IMR-90 (cell line): ENCODE results near the gene IFT20.

Source experiments
- CEBPB ChIP-seq: IDR thresholded peaks from 2 replicates; pipeline ENCODE4 v1.6.1; 2012; ENCODE audit warnings: low read depth, low read length, improper control_type of control experiment
- CHD1 ChIP-seq: IDR thresholded peaks from 2 replicates; pipeline ENCODE4 v1.6.1; 2012; ENCODE audit warnings: low read depth, low read length, improper control_type of control experiment
- FOS ChIP-seq: fragments of 150-350 bp; IDR thresholded peaks from 2 replicates; pipeline ENCODE4 v1.6.1; 2016; ENCODE audit warnings: low read depth, low read length
- MAFK ChIP-seq: IDR thresholded peaks from 2 replicates; pipeline ENCODE4 v1.6.1; 2012; ENCODE audit warnings: low read depth, low read length, improper control_type of control experiment
- MXI1 ChIP-seq: IDR thresholded peaks from 2 replicates; pipeline ENCODE4 v1.6.1; 2012; ENCODE audit warnings: low read depth, mild to moderate bottlenecking, low read length, moderate library complexity, borderline replicate concordance
- NFE2L2 ChIP-seq: fragments of 150-350 bp; IDR thresholded peaks from 2 replicates; pipeline ENCODE4 v1.6.1; 2016; ENCODE audit warnings: low read depth, mild to moderate bottlenecking, low read length
- POLR2A ChIP-seq: IDR thresholded peaks from 2 replicates; pipeline ENCODE4 v1.6.1; 2012; ENCODE audit warnings: mild to moderate bottlenecking, low read depth, low read length
- RAD21 ChIP-seq: IDR thresholded peaks from 2 replicates; pipeline ENCODE4 v1.6.1; 2012; ENCODE audit warnings: low read length, improper control_type of control experiment
- TF ChIP-seq, protein P1 (sequence below): conservative IDR thresholded peaks from 2 replicates; pipeline ENCODE4 v1.5.1; 2012; ENCODE audit warnings: mild to moderate bottlenecking, low read depth, low read length, improper control_type of control experiment
- TF ChIP-seq, protein P2 (sequence below): fragments of 150-350 bp; IDR thresholded peaks from 2 replicates; pipeline ENCODE4 v1.6.1; 2016; ENCODE audit warnings: low read depth, mild to moderate bottlenecking, low read length, moderate library complexity, borderline replicate concordance

DNA sequence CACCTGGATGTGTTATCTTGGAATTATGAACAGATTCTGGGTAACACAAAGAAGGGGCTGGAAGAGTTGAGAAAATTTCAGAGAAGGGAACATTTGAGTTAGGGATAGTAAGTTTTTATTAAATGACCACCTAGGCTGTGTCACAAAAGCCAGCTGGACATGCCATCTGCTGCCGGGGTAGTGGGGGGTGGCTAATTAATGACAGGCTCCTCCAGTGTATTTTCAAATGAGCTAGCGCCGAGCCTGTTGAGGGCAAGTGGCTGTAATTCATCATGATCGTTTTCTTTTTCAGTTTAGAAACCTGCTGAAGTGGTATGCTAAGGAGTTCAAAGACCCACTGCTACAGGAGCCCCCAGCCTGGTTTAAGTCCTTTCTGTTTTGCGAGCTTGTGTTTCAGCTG, 10.1 kb downstream of the IFT20 start:
- TF ChIP-seq, protein P1, sequence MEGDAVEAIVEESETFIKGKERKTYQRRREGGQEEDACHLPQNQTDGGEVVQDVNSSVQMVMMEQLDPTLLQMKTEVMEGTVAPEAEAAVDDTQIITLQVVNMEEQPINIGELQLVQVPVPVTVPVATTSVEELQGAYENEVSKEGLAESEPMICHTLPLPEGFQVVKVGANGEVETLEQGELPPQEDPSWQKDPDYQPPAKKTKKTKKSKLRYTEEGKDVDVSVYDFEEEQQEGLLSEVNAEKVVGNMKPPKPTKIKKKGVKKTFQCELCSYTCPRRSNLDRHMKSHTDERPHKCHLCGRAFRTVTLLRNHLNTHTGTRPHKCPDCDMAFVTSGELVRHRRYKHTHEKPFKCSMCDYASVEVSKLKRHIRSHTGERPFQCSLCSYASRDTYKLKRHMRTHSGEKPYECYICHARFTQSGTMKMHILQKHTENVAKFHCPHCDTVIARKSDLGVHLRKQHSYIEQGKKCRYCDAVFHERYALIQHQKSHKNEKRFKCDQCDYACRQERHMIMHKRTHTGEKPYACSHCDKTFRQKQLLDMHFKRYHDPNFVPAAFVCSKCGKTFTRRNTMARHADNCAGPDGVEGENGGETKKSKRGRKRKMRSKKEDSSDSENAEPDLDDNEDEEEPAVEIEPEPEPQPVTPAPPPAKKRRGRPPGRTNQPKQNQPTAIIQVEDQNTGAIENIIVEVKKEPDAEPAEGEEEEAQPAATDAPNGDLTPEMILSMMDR, result no peak
- TF ChIP-seq MAFK (no peak), NFE2L2 (no peak), POLR2A (no peak), CEBPB (no peak), MXI1 (no peak), CHD1 (no peak), RAD21 (no peak), FOS (no peak)
- TF ChIP-seq, protein P2, sequence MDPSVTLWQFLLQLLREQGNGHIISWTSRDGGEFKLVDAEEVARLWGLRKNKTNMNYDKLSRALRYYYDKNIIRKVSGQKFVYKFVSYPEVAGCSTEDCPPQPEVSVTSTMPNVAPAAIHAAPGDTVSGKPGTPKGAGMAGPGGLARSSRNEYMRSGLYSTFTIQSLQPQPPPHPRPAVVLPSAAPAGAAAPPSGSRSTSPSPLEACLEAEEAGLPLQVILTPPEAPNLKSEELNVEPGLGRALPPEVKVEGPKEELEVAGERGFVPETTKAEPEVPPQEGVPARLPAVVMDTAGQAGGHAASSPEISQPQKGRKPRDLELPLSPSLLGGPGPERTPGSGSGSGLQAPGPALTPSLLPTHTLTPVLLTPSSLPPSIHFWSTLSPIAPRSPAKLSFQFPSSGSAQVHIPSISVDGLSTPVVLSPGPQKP, result no peak
